ENCODE measurements around the gene TSPAN31.
A peak's percentile ranks its signal among the peaks of the same experiment; 100 is the strongest.

TSPAN31 gene

DNA sequence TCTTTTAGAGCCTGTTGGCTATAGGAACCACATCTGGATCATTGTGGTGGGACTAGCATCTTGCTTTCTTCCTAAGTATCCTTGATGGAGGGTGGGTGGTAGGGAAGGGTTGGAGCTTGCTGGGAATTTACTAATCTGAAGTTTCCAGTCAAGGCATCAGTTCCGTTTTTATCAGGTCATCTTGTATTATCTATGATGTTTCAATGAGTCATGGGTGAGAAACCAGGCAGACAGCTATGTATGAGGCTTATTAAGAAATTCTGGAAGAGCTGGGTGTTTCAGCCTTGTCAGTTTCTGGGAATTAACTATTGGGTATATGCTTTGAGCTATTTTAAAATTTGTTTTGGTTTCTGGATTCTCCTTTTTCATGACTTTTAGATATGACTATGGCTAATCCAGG is 49.1 kb downstream of the TSPAN31 start:
- DNase-seq (ENCODE audit: low spot score) = peak; percentile 75

DNA sequence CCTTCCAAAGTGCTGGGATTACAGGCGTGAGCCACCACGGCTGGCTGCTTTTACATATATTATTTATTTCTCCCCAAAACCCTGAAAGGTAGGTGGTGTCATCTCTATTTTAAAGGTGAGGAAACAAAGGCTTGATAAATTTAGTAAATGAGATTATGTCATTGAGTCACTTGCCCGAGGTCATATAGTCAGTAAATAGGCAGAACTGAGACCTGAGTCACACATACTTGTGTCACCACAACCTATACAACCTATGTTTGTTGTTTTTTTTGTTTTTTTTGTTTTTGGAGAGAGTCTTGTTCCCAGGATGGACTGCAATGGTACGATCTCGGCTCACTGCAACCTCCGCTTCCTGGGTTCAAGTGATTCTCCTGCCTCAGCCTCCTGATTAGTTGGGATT is 50.5 kb downstream of the TSPAN31 start:
- DNase-seq (ENCODE audit: low spot score) = no peak

DNA sequence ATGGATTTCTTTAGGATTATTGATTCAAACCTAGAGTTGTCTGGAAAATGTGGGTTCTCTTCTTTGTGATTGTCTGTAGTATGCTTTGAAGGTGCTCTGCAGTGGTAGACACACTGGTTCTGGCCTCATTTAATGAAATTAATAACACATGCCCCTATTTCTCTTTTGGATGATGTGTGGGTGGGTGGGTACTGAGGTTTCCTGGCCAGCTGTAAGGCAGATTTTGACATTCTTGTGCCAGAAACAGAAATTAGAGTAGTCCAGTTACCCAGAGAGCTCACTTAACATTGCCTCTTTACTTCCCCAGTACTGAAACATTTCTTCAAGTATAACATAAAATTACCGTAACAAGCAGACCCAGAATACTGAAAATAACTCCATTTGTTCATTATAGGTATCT is 52.2 kb downstream of the TSPAN31 start:
- DNase-seq (ENCODE audit: low spot score) = no peak

DNA sequence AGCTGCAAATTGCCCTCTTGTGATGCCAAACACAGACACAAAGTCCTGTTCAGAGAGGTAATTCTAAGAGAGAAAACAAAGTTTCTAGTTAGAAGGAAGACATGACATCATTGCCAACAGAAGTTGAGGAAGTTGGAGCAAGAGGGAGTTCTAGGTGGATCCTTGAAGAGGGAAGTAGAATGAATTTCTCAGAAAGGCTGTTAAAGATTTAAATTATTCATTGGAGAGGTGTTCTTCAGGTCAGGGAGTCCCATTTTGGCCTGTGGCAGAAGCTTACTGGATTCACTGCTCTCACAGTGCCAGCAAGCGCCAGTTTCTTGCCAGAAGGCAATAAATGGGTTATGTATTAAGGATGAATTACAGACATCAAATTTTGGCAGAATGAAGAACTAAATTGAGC is 53.1 kb downstream of the TSPAN31 start:
- DNase-seq (ENCODE audit: low spot score) = no peak
